Measurements from ENCODE around the gene TCERG1L. TPM values are rescaled to one million over a fixed set of nuclear protein-coding genes. Genes with fewer than 3 reads are reported as not detected.

Gene TCERG1L
- polyA plus RNA-seq, 1 donor from 2014 or later = 0.53 TPM

- H2AFZ ChIP-seq (ENCODE audit: low read depth, low read length) = no peak overlapping the region
- H3K9ac ChIP-seq (ENCODE audit: low read length) = no peak overlapping the region
- H3K27ac ChIP-seq (ENCODE audit: low read length) = no peak overlapping the region
- TF ChIP-seq REST (IDR thresholded peaks at IDR 0.05; ENCODE audit: borderline replicate concordance) (no peak), CTCF (IDR thresholded peaks at IDR 0.05; ENCODE audit: poor library complexity, severe bottlenecking) (no peak), MXI1 (conservative IDR thresholded peaks at IDR 0.05; ENCODE audit: poor library complexity, severe bottlenecking) (no peak), EZH2 (IDR thresholded peaks at IDR 0.05; ENCODE audit: borderline replicate concordance, insufficient read depth, low read length, poor library complexity, severe bottlenecking) (no peak), TAF1 (IDR thresholded peaks at IDR 0.05; ENCODE audit: low read depth) (no peak), SMC3 (conservative IDR thresholded peaks at IDR 0.05; ENCODE audit: poor library complexity) (no peak), EP300 (conservative IDR thresholded peaks at IDR 0.05; ENCODE audit: poor library complexity, severe bottlenecking) (no peak), RAD21 (conservative IDR thresholded peaks at IDR 0.05) (no peak), POLR2AphosphoS5 (IDR thresholded peaks at IDR 0.05) (no peak)
- H3K27me3 ChIP-seq (ENCODE audit: insufficient read depth, low read depth, low read length) = no peaks in the 10 kb centered on the region
- H3K9me2 ChIP-seq (ENCODE audit: insufficient read depth, low read length) = no peaks in the 10 kb centered on the region
- no peak overlapping the region for H3K4me2 ChIP-seq (ENCODE audit: low read length)
- H3F3A ChIP-seq (ENCODE audit: insufficient read depth, low read length, poor library complexity, severe bottlenecking) = no peaks in the 10 kb centered on the region
- H3K36me3 ChIP-seq (ENCODE audit: insufficient read depth, low read length) = no peaks in the 10 kb centered on the region
- H3K9me3 ChIP-seq (ENCODE audit: low read length) = no peaks in the 10 kb centered on the region
- H3K79me2 ChIP-seq (replicated peaks; ENCODE audit: insufficient read depth, low read length) = no peaks in the 10 kb centered on the region
- no peaks in the 10 kb centered on the region for H4K20me1 ChIP-seq (ENCODE audit: insufficient read depth)
- no peak overlapping the region for H3K4me3 ChIP-seq (ENCODE audit: low read length)
Observed at GRCh38 chr10:131091682-131092081, 219.8 kb downstream of the TCERG1L start.

GRCh38 chr10:131090761-131091661, 220.5 kb downstream of the TCERG1L start:
- Histone ChIP-seq H3K36me3 (ENCODE audit: insufficient read depth, low read length) (no peaks in the 10 kb centered on the region), H3K27me3 (ENCODE audit: insufficient read depth, low read depth, low read length) (no peaks in the 10 kb centered on the region), H3K4me2 (ENCODE audit: low read length) (no peak overlapping the region), H4K20me1 (ENCODE audit: insufficient read depth) (no peaks in the 10 kb centered on the region), H3K79me2 (replicated peaks; ENCODE audit: insufficient read depth, low read length) (no peaks in the 10 kb centered on the region), H2AFZ (ENCODE audit: low read depth, low read length) (no peak overlapping the region), H3K9me3 (ENCODE audit: low read length) (no peaks in the 10 kb centered on the region), H3K27ac (ENCODE audit: low read length) (no peak overlapping the region), H3F3A (ENCODE audit: insufficient read depth, low read length, poor library complexity, severe bottlenecking) (no peaks in the 10 kb centered on the region), H3K4me3 (ENCODE audit: low read length) (no peak overlapping the region), H3K9me2 (ENCODE audit: insufficient read depth, low read length) (no peaks in the 10 kb centered on the region), H3K9ac (ENCODE audit: low read length) (no peak overlapping the region)
- no peak for TF ChIP-seq EZH2 (IDR thresholded peaks at IDR 0.05; ENCODE audit: borderline replicate concordance, insufficient read depth, low read length, poor library complexity, severe bottlenecking)
- TF ChIP-seq POLR2AphosphoS5 (IDR thresholded peaks at IDR 0.05) = no peak
- TF ChIP-seq TAF1 (IDR thresholded peaks at IDR 0.05; ENCODE audit: low read depth) = no peak
- TF ChIP-seq EP300 (conservative IDR thresholded peaks at IDR 0.05; ENCODE audit: poor library complexity, severe bottlenecking) = no peak
- TF ChIP-seq REST (IDR thresholded peaks at IDR 0.05; ENCODE audit: borderline replicate concordance) = no peak
- TF ChIP-seq RAD21 (conservative IDR thresholded peaks at IDR 0.05) = no peak
- TF ChIP-seq MXI1 (conservative IDR thresholded peaks at IDR 0.05; ENCODE audit: poor library complexity, severe bottlenecking) = no peak
- TF ChIP-seq CTCF (IDR thresholded peaks at IDR 0.05; ENCODE audit: poor library complexity, severe bottlenecking) = no peak
- TF ChIP-seq SMC3 (conservative IDR thresholded peaks at IDR 0.05; ENCODE audit: poor library complexity) = no peak
